Breast epithelium (tissue), 4 donors: Measurements from ENCODE around the gene CWC27. TPM values are rescaled to one million over a fixed set of nuclear protein-coding genes. Genes with fewer than 3 reads are reported as not detected.

Experiments
- DNase-seq, 2 donors: peaks; one replicate each; pipeline ENCODE4 v3.0.0-alpha.2; 2019; ENCODE audit warnings: low spot score in 2 of 2
- H3K27ac ChIP-seq, 2 donors: fragments of 200-600 bp; sonication (generic) in 1 of 2; one replicate each; pipeline ENCODE4 v1.5.1; 2016 to 2019; ENCODE audit warnings: mild to moderate bottlenecking in 1 of 2
- H3K27me3 ChIP-seq, 2 donors: fragments of 200-600 bp; sonication (generic) in 1 of 2; one replicate each; pipeline versions ENCODE4 v1.5.1 to v1.6.0; 2017 to 2019; ENCODE audit warnings: control low read depth in 1 of 2, mild to moderate bottlenecking in 1 of 2
- H3K36me3 ChIP-seq: fragments of 200-600 bp; one replicate; pipeline ENCODE4 v1.5.1; 2019
- H3K4me1 ChIP-seq, 2 donors: fragments of 200-600 bp; sonication (generic); one replicate each; pipeline ENCODE4 v1.5.1; 2016 to 2019; ENCODE audit warnings: control low read depth in 1 of 2
- H3K4me3 ChIP-seq, 3 donors: fragments of 200-600 bp; sonication (generic); 1 replicate in 2 of 3; 2 replicates in 1 of 3; pipeline ENCODE4 v1.5.1; 2016 to 2019; ENCODE audit warnings: mild to moderate bottlenecking in 3 of 3, moderate library complexity in 2 of 3
- H3K9me3 ChIP-seq, 2 donors: fragments of 200-600 bp; sonication (generic) in 1 of 2; one replicate each; pipeline ENCODE4 v1.5.1; 2016 to 2019; ENCODE audit warnings: control low read depth in 1 of 2
- POLR2A ChIP-seq: fragments of 450-650 bp; IDR thresholded peaks from one replicate; pipeline ENCODE4 v1.6.1; 2016; ENCODE audit warnings: antibody characterized with exemption, mild to moderate bottlenecking, moderate library complexity
- POLR2AphosphoS5 ChIP-seq, 3 donors: sonication (generic); formaldehyde crosslinking; IDR thresholded peaks; one replicate each; pipeline ENCODE4 v1.6.1; 2017; ENCODE audit warnings: antibody characterized with exemption in 3 of 3
- intact Hi-C: fragments of 100-400 bp; cut with DNase I; formaldehyde crosslinking; loops from one replicate; pipeline ENCODE4 v1.15.1; 2023; ENCODE audit warnings: low total_unique reads
- total RNA-seq, 3 donors: library from RNA; depleted of rRNA; stranded (reverse); fragments of >200 nt; gene quantifications; one replicate each; pipeline ENCODE4 v1.1.0, GENCODE V29; 2016
- TF ChIP-seq, protein P1 (sequence below), 3 donors: fragments of 450-650 bp; IDR thresholded peaks; one replicate each; pipeline ENCODE4 v1.5.1; 2016 to 2017; ENCODE audit warnings: antibody characterized with exemption in 3 of 3, mild to moderate bottlenecking in 3 of 3, moderate library complexity in 3 of 3

Gene CWC27
- total RNA-seq, 3 donors from 2014 or later = 10.6 to 19.9 (median 18.0) TPM

GRCh38 chr5:64792469-64792868 lies 23.7 kb downstream of the CWC27 start:
- no peaks in the 10 kb centered on the region for H3K4me1 ChIP-seq
- H3K4me3 ChIP-seq = no peak overlapping the region
- no peaks in the 10 kb centered on the region for H3K9me3 ChIP-seq
- H3K27ac ChIP-seq = no peak overlapping the region
- TF ChIP-seq, protein P1, sequence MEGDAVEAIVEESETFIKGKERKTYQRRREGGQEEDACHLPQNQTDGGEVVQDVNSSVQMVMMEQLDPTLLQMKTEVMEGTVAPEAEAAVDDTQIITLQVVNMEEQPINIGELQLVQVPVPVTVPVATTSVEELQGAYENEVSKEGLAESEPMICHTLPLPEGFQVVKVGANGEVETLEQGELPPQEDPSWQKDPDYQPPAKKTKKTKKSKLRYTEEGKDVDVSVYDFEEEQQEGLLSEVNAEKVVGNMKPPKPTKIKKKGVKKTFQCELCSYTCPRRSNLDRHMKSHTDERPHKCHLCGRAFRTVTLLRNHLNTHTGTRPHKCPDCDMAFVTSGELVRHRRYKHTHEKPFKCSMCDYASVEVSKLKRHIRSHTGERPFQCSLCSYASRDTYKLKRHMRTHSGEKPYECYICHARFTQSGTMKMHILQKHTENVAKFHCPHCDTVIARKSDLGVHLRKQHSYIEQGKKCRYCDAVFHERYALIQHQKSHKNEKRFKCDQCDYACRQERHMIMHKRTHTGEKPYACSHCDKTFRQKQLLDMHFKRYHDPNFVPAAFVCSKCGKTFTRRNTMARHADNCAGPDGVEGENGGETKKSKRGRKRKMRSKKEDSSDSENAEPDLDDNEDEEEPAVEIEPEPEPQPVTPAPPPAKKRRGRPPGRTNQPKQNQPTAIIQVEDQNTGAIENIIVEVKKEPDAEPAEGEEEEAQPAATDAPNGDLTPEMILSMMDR (IDR thresholded peaks at IDR 0.05) = no peak
- DNase-seq = no peak
- no peaks in the 10 kb centered on the region for H3K27me3 ChIP-seq
- H3K36me3 ChIP-seq = no peaks in the 10 kb centered on the region
- intact Hi-C loops = no loop called here

GRCh38 chr5:64794053-64794770 lies 25.5 kb downstream of the CWC27 start:
- TF ChIP-seq, protein P1 (IDR thresholded peaks at IDR 0.05) = no peak
- no peak for TF ChIP-seq POLR2A
- no peak for TF ChIP-seq POLR2AphosphoS5 (IDR thresholded peaks at IDR 0.05)
- Histone ChIP-seq H3K27me3 (no peaks in the 10 kb centered on the region), H3K4me1 (no peaks in the 10 kb centered on the region), H3K9me3 (no peaks in the 10 kb centered on the region), H3K4me3 (no peak overlapping the region), H3K36me3 (no peaks in the 10 kb centered on the region), H3K27ac (no peak overlapping the region)
- intact Hi-C loops = no loop called here
- DNase-seq = no peak

GRCh38 chr5:64796301-64796700 lies 27.6 kb downstream of the CWC27 start:
- no peaks in the 10 kb centered on the region for H3K27me3 ChIP-seq
- H3K36me3 ChIP-seq = no peaks in the 10 kb centered on the region
- H3K27ac ChIP-seq = no peak overlapping the region
- no peaks in the 10 kb centered on the region for H3K4me1 ChIP-seq
- DNase-seq = no peak
- intact Hi-C loops = no loop called here
- no peak for TF ChIP-seq POLR2AphosphoS5 (IDR thresholded peaks at IDR 0.05)
- TF ChIP-seq POLR2A = no peak
- TF ChIP-seq, protein P1 (IDR thresholded peaks at IDR 0.05) = no peak
- no peak overlapping the region for H3K4me3 ChIP-seq
- H3K9me3 ChIP-seq = no peaks in the 10 kb centered on the region

- Histone ChIP-seq H3K9me3 (no peaks in the 10 kb centered on the region), H3K27ac (no peak overlapping the region), H3K36me3 (no peaks in the 10 kb centered on the region), H3K27me3 (no peaks in the 10 kb centered on the region), H3K4me3 (no peak overlapping the region), H3K4me1 (no peaks in the 10 kb centered on the region)
- DNase-seq = no peak
- intact Hi-C loops = no loop called here
- TF ChIP-seq, protein P1 (IDR thresholded peaks at IDR 0.05) = no peak
- TF ChIP-seq POLR2A (no peak), POLR2AphosphoS5 (IDR thresholded peaks at IDR 0.05) (no peak)
Measured at GRCh38 chr5:64800926-64801325, 32.2 kb downstream of the CWC27 start.

DNA sequence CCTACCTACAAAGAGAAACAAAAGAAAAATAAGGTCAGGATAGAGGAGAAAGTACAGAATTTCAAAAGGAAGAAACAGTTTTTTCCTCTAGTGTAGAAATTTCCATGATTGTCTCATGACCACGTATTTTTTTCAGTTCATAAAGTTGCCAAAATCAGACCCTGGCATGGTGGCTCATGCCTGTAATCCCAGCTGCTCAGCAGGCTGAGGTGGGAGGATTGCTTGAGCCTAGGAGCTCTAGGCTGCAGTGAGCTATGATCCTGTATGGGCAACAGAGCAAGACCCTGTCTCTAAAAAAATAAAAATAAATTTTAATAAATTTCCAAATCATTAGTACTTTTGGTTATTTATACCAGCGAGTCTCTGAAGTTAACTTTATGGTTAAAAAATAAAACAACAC lies 37.8 kb downstream of the CWC27 start:
- Histone ChIP-seq H3K4me3 (no peak overlapping the region), H3K27me3 (no peaks in the 10 kb centered on the region), H3K36me3 (no peaks in the 10 kb centered on the region), H3K27ac (no peak overlapping the region), H3K9me3 (no peaks in the 10 kb centered on the region), H3K4me1 (no peaks in the 10 kb centered on the region)
- DNase-seq = no peak
- intact Hi-C loops = no loop called here
- TF ChIP-seq POLR2A = no peak
- TF ChIP-seq POLR2AphosphoS5 (IDR thresholded peaks at IDR 0.05) = no peak
- TF ChIP-seq, protein P1 (IDR thresholded peaks at IDR 0.05) = no peak
